Measurements from ENCODE around the gene PPP3CA. TPM values are rescaled to one million over a fixed set of nuclear protein-coding genes. Genes with fewer than 3 reads are reported as not detected.

Gene PPP3CA
- total and polyA plus RNA-seq, 7 donors: 11.8 to 47.7 (median 26.2) TPM

DNA sequence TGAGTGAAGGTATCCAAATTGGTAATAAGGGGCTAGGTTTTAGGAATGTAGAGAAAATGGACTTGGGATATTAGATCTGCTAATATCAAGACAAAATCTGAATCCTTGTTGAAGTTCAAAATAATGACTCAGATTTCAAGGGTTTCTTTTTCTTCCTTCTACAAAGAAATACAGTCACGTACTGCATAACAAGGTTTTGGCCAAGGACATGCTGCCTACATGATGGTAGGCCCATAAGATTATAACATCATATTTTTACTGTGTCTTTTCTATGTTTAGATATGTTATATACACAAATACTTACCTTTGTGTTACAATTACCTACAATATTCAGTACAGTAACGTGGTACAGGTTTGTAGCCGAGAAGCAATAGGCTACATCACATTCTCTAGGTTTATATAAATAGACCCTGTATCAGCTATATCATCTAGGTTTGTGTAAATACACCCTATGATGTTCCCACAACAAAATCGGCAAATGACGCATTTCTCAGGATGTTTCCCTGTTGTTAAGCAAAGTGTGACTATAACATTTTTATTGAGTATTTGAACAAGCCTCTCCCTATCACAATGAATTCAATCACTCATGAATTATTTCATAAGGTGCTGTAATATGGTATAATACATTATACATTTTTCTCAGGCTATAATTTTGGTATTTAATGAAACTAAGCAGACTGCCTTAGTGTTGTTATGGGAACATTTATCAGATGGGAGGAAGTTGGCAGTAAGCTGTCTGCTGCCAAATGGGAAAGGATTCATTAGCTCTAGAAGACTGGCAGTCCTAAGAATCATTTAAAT lies 186.3 kb downstream of the PPP3CA start:
- 21 to 72% methylated on average over 5 of the region's 5 CpGs for WGBS, 2 donors
- peaks cover 0 to 10% (median 0%) of the 10 kb centered on the region in 4 donors for H3K4me1 ChIP-seq
- no peak overlapping the region for H3K27ac ChIP-seq
- H3K27me3 ChIP-seq: no peaks in the 10 kb centered on the region
- no peaks in the 10 kb centered on the region for H3K9me3 ChIP-seq
- no peak overlapping the region for H3K4me3 ChIP-seq
- TF ChIP-seq CTCF (IDR thresholded peaks at IDR 0.05): no peak
- no peak for TF ChIP-seq POLR2AphosphoS5 (IDR thresholded peaks at IDR 0.05)
- intact Hi-C loops (cut with DNase I): no loop called here
- DNase-seq: no peak
- no peaks in the 10 kb centered on the region for H3K36me3 ChIP-seq

DNA sequence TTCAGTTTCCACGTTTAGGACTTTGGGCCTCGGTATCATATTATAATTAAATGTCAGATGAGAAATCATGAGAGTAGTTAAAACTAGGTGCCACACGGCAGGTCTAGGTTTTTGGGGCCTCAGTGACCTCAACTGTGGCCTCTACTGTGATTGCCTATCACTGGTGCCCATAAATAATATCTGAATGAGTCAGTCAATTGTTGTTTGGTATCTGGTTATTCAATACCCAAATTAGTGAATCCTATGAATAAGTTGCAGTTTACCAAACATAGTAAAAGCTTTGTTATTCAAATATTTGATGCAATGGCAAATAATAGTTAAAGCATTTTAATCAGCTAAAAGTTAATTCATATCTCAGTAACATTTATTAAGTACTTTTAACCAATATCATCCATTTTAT lies 188.8 kb downstream of the PPP3CA start:
- no peak overlapping the region for H3K27ac ChIP-seq
- intact Hi-C loops (cut with DNase I): no loop called here
- 77% methylated on average over 3 of the region's 3 CpGs for WGBS, 2 donors

DNA sequence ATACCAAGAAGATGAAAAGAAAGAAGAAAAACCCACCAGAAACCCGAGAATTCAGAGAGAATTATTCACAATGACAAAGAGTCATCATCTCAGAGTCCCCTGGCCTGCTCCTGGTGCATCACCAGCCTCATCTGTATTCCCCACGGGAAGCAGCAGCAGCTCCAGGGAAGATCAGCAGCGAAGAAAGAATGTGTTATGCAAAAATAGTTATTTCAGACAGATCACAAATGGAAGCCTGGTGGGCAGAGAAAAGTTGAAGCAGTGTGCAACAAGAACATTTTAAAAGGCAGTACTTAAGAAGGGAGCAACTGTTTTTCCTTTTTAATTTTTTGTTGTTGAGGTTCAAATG lies 189.2 kb downstream of the PPP3CA start:
- WGBS, 2 donors: 93 to 94% methylated on average over 3 of the region's 3 CpGs
- Histone ChIP-seq H3K4me1 (peaks cover 0 to 15% (median 2%) of the 10 kb centered on the region in 4 donors), H3K4me3 (no peak overlapping the region), H3K27me3 (no peaks in the 10 kb centered on the region), H3K9me3 (no peaks in the 10 kb centered on the region), H3K27ac (no peak overlapping the region), H3K36me3 (no peaks in the 10 kb centered on the region)
- no peak for DNase-seq
- no peak for TF ChIP-seq CTCF (IDR thresholded peaks at IDR 0.05)
- TF ChIP-seq EP300 (IDR thresholded peaks at IDR 0.05): no peak
- intact Hi-C loops (cut with DNase I): no loop called here

More for the DNA sequence above, 188.8 kb downstream of the PPP3CA start:
- H3K4me3 ChIP-seq: no peak overlapping the region
- peaks cover 0 to 15% (median 2%) of the 10 kb centered on the region in 4 donors for H3K4me1 ChIP-seq
- H3K27me3 ChIP-seq: no peaks in the 10 kb centered on the region
- H3K9me3 ChIP-seq: no peaks in the 10 kb centered on the region
- no peak for TF ChIP-seq CTCF (IDR thresholded peaks at IDR 0.05)
- TF ChIP-seq POLR2A (IDR thresholded peaks at IDR 0.05): no peak
- TF ChIP-seq EP300 (IDR thresholded peaks at IDR 0.05): no peak
- TF ChIP-seq POLR2AphosphoS5 (IDR thresholded peaks at IDR 0.05): no peak
- no peaks in the 10 kb centered on the region for H3K36me3 ChIP-seq
- DNase-seq: no peak

DNA sequence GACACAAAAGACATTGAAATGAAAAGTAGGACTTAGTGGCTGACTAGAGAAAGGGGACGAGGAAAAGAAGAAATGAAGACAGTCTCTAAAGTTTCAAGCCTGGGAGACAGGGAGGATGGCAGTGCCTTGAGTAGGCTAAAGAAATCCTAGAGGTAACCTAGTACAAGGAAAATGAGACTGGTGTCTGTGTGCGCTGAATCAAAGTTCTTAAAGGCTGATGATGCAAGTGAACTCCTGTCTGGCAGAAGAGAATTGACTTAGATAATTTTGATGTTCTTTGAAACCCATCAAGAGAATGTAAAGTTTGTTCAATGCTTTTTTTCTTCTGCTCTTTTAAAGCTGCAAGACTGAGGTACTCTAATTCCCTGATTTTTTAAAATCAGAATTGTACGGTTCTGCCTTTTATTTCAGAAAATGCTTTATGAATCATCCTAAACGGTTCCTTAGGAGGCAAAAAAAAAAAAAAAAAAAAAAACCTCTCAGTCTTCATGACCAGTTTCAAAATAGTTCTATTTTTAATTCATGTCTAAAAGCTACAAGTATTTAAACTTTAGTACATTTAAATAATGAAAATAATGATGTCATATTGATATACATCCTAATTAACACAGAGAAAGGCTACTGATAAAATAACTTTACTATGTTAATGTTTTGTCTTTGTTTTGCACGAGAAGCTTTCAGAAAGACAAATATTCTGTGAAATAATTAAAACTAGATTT lies 189.8 kb downstream of the PPP3CA start:
- DNase-seq: no peak
- H3K27ac ChIP-seq: no peak overlapping the region
- no peaks in the 10 kb centered on the region for H3K36me3 ChIP-seq
- intact Hi-C loops (cut with DNase I): no loop called here
- H3K4me3 ChIP-seq: no peak overlapping the region
- WGBS, 2 donors: 88 to 90% methylated on average over 5 of the region's 5 CpGs
- no peak for TF ChIP-seq POLR2AphosphoS5 (IDR thresholded peaks at IDR 0.05)
- H3K9me3 ChIP-seq: no peaks in the 10 kb centered on the region
- no peaks in the 10 kb centered on the region for H3K27me3 ChIP-seq
- H3K4me1 ChIP-seq: peaks cover 0 to 15% (median 2%) of the 10 kb centered on the region in 4 donors

DNA sequence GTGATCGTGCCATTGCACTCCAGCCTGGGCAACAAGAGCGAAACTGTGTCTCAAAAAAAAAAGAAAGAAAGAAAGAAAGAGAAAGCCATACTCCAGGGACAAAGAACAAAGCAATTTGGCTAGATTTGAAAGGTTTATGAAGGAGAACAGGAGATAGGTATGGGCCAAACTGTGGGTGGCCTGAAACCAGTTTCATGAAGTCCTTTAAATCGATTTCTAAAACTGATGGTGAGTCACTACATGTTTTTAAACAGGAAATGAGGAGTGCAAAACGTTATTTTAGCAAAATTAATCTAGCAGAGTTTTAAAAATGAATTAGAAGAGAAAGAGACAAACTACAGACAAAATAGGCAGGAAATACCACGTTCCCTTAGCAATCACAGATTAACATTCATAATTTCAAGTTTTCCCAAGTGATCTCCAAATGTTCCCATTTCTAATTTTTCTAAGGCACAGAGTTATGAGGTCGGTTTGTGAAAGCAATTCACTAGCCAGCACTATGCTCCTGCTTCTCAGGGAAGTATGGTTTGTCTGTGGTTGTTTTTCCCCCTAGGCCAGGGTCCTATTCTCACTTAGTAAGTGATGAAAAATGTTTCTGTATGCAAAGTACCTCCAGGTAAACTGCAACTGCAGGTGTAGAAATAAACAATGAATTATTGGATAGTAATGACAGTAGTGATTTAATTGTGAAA lies 190.6 kb downstream of the PPP3CA start:
- 83 to 86% methylated on average over 6 of the region's 6 CpGs for WGBS, 2 donors
- no peak overlapping the region for H3K27ac ChIP-seq

More for the DNA sequence above, 190.6 kb downstream of the PPP3CA start:
- Histone ChIP-seq H3K27me3 (no peaks in the 10 kb centered on the region), H3K4me3 (no peak overlapping the region), H3K4me1 (peaks cover 0 to 15% (median 2%) of the 10 kb centered on the region in 4 donors), H3K9me3 (no peaks in the 10 kb centered on the region), H3K36me3 (no peaks in the 10 kb centered on the region)
- TF ChIP-seq POLR2AphosphoS5 (IDR thresholded peaks at IDR 0.05): no peak
- TF ChIP-seq CTCF (IDR thresholded peaks at IDR 0.05): no peak
- TF ChIP-seq EP300 (IDR thresholded peaks at IDR 0.05): no peak
- TF ChIP-seq POLR2A (IDR thresholded peaks at IDR 0.05): no peak
- DNase-seq: no peak
- intact Hi-C loops (cut with DNase I): no loop called here
